ENCODE measurements around the gene CRHR1.

Gene CRHR1

DNA sequence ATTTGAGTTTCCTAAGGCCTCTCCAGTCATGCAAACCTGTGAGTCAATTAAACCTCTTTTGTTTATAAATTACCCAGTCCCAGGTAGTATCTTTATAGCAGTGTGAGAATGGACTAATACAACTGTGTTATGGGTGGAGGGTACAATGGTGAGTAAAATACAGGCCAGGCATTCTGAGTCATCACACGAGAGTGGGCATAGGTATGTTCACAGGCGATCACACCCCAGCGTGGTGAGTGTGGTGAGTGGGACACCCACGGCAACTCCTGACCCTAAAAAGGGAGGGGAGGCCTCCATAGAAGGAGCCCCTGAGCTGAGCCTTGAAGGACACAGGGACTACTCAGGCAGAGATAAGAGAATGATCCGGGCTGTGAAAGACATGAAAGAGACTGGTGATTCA lies 87.6 kb downstream of the CRHR1 start:
- no peak for DNase-seq

DNA sequence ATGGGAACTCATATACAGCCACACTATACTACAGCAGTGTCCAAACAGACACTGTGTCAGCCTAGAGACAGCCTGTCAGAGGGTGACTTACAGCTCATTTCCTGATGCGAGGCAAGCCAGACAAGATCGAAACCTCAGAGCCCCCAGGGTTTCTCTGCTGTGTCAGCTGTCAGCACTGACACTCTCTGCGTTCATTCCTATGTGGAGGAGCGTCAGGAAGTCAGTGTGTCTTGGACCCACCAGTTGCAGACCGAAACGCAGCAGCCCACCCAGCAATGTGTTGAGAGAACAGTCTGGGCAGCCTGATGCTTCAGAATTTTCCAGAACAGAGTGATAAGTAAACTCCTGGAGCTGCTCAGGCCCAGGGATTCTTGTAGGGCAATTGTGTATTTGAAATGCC lies 89.6 kb downstream of the CRHR1 start:
- peak; percentile 39 for DNase-seq

DNA sequence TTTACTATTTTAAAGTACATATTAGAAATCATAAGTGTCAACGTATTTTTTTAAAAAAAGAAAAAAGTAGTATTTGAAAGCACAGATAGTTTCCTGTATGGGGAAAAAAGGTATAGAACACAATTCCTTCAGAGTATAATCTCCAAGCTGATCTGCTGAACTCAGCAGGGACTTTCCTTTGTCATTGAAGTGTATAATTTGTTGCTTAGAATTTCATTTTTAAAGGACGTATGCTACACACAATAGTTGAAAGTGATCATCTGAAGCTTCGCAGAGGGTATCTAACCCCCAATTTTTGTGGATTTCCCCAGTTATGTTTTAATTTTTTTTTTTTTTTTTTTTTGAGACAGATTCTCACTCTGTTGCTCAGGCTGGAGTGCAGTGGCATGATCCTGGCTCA lies 90.0 kb downstream of the CRHR1 start:
- no peak for DNase-seq

DNA sequence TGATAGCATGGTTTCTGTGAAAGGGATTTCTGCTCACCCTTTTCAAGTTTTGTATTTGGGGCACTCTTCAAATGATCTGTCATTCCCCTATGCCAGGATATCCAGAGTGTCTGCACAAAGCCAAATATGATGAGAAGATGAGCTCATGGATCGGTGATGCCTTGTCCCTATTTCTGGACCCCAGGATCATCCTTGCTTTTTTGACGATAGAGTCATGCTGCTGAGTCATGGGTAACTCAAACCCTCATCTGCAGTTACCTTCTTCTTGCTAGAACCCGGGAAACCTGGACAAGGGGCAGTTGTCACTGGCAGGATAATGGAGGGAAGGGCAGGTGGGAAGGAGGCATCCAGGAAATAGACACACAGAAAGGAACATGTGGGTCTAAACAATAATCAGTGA lies 92.4 kb downstream of the CRHR1 start:
- DNase-seq, result no peak

DNA sequence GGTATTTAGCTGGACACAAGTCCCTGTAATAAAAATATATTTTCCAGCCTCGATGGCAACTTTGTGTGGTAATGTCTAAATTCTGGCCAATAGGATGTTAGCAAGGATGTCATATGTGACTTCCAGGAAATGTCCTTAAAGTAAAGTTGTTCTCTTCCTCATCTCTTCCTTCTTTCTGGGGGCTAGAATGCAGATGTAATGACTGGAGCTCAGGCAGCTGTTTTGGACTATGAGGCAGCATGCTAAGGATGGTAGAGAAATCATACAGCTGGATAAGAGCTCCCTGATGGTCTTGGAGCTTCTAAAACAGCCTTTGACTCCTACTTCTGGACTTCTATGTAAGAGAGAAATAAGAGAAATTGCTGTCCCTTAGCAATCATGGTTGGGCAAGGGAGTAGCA lies 93.3 kb downstream of the CRHR1 start:
- DNase-seq, result no peak

DNA sequence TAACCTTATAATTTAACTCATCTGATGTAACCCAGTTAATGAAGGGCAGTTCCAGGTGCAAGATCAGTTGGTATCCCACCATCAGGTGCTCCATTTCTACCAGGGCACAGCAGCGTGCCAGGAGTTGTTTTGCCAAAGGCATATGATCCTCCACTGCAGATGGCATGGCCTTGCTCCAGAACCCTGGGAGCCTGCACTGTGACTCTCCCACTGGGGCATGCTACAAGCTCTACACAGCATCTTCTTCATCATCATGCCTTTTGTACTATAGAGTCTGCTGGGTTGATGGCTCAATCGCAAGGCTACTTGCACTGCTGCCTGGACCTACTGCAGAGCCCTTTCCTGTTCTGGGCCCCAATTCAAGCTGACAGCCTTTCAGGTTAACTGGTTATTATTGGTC lies 98.9 kb downstream of the CRHR1 start:
- no peak for DNase-seq
